Measurements from ENCODE around the gene ZNF24. TPM values are rescaled to one million over a fixed set of nuclear protein-coding genes. Genes with fewer than 3 reads are reported as not detected.
A peak's percentile ranks its signal among the peaks of the same experiment; 100 is the strongest.

Gene ZNF24
- polyA plus RNA-seq, 4 donors: 69.1 to 86.9 (median 85.6) TPM

DNA sequence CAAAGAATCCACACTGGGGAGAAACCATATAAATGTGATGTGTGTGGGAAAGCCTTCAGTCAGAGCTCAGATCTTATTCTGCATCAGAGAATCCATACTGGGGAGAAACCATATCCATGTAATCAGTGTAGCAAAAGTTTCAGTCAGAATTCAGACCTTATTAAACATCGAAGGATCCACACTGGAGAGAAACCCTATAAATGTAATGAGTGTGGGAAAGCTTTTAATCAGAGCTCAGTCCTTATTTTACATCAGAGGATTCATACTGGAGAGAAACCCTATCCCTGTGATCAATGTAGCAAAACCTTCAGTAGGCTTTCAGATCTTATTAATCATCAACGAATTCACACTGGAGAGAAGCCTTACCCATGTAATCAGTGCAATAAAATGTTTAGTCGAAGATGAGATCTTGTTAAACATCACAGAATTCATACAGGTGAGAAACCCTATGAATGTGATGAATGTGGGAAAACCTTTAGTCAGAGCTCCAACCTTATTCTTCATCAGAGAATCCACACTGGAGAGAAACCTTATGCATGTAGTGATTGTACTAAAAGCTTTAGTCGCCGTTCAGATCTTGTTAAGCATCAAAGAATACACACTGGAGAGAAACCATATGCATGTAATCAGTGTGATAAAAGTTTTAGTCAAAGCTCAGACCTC lies 37.5 kb downstream of the ZNF24 start:
- no peak for DNase-seq (ENCODE audit: low read depth in 4 of 4, low spot score in 3 of 4)

DNA sequence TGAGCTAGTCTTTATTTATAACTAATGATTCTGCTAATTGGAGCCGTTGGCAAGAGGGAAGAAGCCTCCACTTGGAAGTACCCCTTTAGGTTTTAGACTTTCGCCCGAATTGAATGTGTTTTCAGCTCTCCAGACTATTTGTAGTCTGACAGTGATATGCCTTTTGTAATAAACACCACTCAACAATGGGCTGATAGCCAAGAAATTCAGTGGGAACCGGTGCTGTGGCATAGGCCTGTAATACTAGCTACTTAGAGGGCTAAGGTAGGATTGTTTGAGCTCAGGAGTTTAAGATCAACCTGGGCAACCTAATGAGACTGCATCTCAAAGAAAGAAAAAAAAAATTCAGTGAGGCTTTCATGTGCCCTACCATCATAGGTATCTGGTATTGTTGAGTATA lies 40.6 kb downstream of the ZNF24 start:
- no peak for DNase-seq (ENCODE audit: low read depth in 4 of 4, low spot score in 3 of 4)

DNA sequence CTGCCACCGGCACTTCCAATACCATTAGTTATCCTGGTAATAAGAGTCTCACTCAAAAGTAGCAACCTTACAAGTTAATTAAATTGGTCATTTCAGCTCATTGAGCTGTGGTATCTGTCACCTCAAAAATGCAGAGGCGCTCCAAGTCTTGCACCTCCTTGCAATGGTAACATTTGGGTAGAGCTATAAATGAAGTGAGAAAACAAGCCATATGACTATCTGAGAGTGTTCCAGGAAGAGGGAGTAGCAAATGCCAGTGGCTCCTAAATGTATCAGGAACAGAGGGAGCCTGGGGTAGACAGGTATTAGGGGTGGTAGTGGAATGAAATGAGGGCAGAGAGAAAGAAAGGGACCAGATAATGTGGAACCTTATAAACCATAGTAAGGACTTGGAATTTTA lies 48.2 kb downstream of the ZNF24 start:
- no peak for DNase-seq (ENCODE audit: low read depth in 4 of 4, low spot score in 3 of 4)

DNA sequence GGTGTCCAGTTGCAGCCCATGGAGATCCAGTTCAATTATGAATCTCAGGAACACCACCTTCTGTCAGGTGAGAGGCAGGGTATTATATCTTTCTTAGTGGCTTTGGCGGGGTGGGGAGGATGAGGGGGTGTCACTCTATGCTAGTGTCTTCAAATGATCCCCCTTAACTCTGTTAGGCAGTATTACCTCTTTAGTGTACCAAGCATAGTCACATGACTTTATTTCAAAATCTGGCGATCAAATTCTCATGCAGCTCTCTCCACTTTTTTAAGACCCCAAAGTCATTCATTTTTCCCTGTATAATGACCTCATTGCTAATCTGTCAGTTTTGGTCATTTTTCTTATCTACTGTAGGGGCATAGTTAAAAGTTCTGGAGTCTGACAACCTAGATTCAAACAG lies 53.1 kb downstream of the ZNF24 start:
- no peak for DNase-seq (ENCODE audit: low read depth in 4 of 4, low spot score in 3 of 4)

DNA sequence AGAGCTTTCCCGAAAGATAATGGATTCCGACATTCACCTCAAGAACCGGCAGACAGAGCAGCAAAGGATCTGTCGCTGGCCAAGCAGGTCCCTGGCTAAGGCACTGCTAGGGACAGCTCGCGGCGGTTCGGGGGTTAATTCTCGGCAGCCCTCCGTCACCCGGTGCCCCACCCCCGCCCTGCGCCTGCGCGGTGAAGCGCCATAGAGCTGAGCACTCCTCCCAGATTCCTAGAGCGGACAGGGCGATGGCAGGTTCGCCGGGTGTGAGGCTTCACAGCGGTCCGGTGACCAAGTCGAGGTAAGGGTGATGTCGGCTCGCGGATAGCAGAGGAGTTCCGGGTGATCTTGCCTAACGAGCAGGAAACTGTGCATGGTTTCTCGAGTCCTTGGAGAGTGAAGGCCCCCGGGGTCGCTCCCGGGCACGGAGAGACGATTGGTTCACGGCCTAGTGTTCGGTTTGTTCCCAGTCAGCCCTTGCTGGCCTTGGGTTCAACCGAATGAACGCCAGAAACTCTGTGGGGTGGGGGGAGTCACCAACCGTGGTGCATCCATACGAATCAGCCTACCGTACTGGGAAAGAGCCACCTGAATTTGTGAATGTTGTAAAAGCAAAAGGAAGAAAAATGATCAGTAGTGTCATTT lies 54.0 kb downstream of the ZNF24 start, which contains the start of gene ZSCAN30:
ZSCAN30 (minus strand) TSS at position 136 of the 642 bp plus-strand sequence. CDS start 25,877 bp downstream, outside the sequence.
- DNase-seq (ENCODE audit: low read depth in 4 of 4, low spot score in 3 of 4): peak; percentile 90 to 96 (median 90)

DNA sequence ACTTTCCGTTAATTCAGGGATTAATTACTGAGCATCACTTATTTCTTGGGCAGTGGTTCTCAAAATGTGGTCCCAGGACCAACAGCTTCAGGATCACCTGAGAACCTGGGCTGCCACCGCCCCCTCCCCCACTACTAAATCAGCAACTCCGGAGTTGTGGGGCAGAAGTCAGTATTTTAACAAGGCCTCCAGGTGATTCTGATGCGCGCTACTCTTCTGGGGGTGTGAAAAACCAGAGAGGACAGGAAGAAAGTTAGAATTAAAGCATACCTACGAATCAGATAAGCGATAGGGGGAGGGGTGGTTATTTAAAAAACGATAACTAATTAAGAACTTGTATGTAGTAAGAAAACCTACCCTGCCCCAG lies 54.5 kb downstream of the ZNF24 start:
- DNase-seq (ENCODE audit: low read depth in 4 of 4, low spot score in 3 of 4): peak in 1 of 4 donors; percentile 26

DNA sequence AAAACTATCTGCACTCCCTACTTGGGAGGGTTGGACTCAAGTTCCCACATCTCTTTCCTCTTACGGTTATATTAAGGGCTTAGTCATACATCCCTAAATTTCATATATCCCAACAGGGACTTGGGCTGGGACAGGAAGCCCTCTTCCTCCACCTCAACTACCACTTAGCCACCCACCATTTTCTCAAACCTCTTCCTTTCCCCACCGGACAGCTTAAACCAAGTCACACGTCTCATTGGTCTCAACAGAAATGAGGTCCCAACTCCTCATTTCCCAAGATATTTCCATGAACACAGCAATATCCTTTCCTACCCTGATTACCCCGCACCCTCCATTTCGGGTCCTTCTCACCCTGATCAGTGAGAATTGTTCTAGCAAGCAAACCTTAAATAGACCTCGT lies 54.9 kb downstream of the ZNF24 start:
- peak in 1 of 4 donors; percentile 0 for DNase-seq (ENCODE audit: low read depth in 4 of 4, low spot score in 3 of 4)

DNA sequence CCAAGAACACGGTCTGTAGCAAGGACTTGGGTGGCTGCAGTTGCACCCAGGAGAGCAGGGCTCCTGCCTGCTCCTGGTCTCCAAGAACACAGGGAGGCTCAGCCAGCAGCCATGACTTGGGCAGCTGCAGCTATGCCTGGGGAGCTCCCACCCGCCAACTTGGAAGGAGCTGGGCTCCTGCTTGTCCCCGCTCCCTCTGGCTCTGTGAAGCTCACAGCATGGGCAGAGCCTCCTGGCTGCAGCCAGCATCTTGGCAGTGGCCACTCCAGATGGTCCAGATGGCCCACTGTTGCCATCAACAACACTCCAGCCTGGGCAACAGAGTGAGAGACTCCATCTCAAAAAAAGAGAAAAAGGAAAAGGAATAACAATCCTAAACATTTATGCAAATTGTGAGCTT lies 59.4 kb downstream of the ZNF24 start:
- no peak for DNase-seq (ENCODE audit: low read depth in 4 of 4, low spot score in 3 of 4)

DNA sequence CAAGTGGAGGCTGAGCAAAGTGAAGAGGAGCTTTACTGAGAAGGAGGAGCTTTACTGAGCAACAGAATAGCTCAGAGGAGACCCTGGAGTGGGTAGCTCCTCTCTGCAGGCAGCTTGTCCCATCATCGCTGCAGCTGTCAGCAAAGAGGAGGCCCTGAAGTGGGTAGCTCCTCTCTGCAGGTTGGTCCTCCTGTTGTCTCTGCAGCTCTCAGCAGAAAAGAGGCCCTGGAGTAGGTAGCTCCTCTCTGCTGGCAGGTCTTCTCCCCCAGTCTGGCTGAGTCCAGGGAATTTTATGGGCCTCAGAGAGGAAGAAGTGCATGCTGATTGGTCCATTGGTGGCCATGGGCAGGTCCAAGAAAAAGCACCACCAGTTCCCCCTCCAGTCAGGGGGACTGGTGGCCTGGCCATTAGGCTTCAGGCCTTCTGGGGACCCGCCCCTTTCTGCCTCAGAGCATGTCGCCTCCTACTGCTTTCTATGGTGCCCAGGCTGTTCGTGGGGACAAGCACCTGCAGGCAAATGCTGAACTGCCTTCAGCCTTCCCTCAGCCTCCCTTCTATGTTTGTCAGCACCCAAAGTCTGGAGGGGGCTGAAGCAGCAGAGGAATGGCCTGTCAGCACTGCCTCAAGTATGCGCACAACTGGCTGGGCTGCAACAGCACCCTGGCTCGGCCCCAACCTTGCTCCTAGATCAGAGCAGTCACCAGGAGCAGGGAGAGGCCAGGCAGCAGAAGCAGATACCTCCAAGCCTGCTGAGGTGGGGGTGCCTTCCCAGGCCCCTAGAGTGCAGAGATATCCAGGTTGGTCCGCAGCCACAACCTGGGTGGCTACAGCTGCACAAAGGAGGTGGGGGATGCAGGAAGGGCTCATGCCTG lies 60.1 kb downstream of the ZNF24 start:
- DNase-seq (ENCODE audit: low read depth in 4 of 4, low spot score in 3 of 4): no peak

DNA sequence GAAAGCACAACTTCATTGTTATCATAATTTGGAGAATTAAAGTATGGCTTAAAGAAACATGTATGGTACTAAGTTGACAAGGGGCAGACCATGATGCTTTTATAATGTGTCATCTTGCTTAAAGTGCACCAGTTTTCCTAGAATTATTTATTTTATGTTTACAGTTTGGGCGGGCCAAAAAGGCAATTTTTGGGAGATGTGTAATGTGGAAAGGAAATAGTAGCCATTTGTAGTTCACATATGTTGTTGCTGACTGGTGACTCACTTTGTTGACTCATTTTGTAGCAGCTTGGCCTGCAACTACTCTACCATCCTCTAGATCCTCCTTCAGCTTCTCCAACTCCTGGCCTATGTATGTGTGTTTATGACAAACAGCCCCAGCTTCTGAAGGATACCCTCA lies 61.9 kb downstream of the ZNF24 start:
- DNase-seq (ENCODE audit: low read depth in 4 of 4, low spot score in 3 of 4): no peak

Other genes starting within 250 kb of the ZNF24 start
- 10 to 100 TPM; 45.4 to 58.2 (median 50.1) TPM for gene ZNF397, start 103.4 kb downstream of the ZNF24 start, polyA plus RNA-seq (ENCODE audit: insufficient read length in 4 of 4)
- 10 to 100 TPM; 32.7 to 42.5 (median 37.1) TPM for gene ZSCAN30, start 54.2 kb downstream of the ZNF24 start, polyA plus RNA-seq (ENCODE audit: insufficient read length in 4 of 4)
- gene ZNF396, start 32.9 kb upstream of the ZNF24 start, polyA plus RNA-seq (ENCODE audit: insufficient read length in 4 of 4): 1 to 10 TPM; 6.1 to 8.1 (median 6.8) TPM
- 10 to 100 TPM; 24.2 to 34.1 (median 31.6) TPM for gene INO80C, start 153.5 kb upstream of the ZNF24 start, polyA plus RNA-seq (ENCODE audit: insufficient read length in 4 of 4)
- 10 to 100 TPM; 60.7 to 77.5 (median 74.1) TPM for gene GALNT1, start 237.3 kb upstream of the ZNF24 start, polyA plus RNA-seq (ENCODE audit: insufficient read length in 4 of 4)

All from right renal pelvis (tissue), 4 donors.